GM19455 (cell line): Measurements from ENCODE around the gene ZNF417.
"Not testable (repeated sequence)": the region's sequence is repeated elsewhere in the genome, so short reads cannot be mapped to it uniquely, and the experiment has no call there.

ENCODE experiments used
- ATAC-seq: cut with Tn5 transposase; IDR thresholded peaks from one replicate; pipeline ENCODE4 v1.9.1; 2021; ENCODE audit not compliant: unreplicated experiment

The ZNF417 gene

GRCh38 chr19:57888107-57888559 is 28.3 kb downstream of the ZNF417 start:
- no peak for ATAC-seq

GRCh38 chr19:57887195-57887941 is 29.0 kb downstream of the ZNF417 start:
- no peak for ATAC-seq

- ATAC-seq = no peak
Measured at GRCh38 chr19:57886046-57886445, 30.3 kb downstream of the ZNF417 start.

- ATAC-seq = not testable (repeated sequence)
Measured at GRCh38 chr19:57873883-57874799, 42.3 kb downstream of the ZNF417 start.

GRCh38 chr19:57872450-57872849 is 43.9 kb downstream of the ZNF417 start:
- ATAC-seq = no peak

- ATAC-seq = no peak
Measured at GRCh38 chr19:57870225-57870624, 46.2 kb downstream of the ZNF417 start.

GRCh38 chr19:57869655-57870054 is 46.7 kb downstream of the ZNF417 start:
- not testable (repeated sequence) for ATAC-seq

GRCh38 chr19:57867868-57868492 is 48.4 kb downstream of the ZNF417 start:
- no peak for ATAC-seq
